ENCODE results near the gene ARHGAP23. TPM values are rescaled to one million over a fixed set of nuclear protein-coding genes. Genes with fewer than 3 reads are reported as not detected.

ARHGAP23 gene, protein sequence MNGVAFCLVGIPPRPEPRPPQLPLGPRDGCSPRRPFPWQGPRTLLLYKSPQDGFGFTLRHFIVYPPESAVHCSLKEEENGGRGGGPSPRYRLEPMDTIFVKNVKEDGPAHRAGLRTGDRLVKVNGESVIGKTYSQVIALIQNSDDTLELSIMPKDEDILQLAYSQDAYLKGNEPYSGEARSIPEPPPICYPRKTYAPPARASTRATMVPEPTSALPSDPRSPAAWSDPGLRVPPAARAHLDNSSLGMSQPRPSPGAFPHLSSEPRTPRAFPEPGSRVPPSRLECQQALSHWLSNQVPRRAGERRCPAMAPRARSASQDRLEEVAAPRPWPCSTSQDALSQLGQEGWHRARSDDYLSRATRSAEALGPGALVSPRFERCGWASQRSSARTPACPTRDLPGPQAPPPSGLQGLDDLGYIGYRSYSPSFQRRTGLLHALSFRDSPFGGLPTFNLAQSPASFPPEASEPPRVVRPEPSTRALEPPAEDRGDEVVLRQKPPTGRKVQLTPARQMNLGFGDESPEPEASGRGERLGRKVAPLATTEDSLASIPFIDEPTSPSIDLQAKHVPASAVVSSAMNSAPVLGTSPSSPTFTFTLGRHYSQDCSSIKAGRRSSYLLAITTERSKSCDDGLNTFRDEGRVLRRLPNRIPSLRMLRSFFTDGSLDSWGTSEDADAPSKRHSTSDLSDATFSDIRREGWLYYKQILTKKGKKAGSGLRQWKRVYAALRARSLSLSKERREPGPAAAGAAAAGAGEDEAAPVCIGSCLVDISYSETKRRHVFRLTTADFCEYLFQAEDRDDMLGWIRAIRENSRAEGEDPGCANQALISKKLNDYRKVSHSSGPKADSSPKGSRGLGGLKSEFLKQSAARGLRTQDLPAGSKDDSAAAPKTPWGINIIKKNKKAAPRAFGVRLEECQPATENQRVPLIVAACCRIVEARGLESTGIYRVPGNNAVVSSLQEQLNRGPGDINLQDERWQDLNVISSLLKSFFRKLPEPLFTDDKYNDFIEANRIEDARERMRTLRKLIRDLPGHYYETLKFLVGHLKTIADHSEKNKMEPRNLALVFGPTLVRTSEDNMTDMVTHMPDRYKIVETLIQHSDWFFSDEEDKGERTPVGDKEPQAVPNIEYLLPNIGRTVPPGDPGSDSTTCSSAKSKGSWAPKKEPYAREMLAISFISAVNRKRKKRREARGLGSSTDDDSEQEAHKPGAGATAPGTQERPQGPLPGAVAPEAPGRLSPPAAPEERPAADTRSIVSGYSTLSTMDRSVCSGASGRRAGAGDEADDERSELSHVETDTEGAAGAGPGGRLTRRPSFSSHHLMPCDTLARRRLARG (N-terminal part only)
- total RNA-seq, result 127 and 150 TPM in 2 replicates

DNA sequence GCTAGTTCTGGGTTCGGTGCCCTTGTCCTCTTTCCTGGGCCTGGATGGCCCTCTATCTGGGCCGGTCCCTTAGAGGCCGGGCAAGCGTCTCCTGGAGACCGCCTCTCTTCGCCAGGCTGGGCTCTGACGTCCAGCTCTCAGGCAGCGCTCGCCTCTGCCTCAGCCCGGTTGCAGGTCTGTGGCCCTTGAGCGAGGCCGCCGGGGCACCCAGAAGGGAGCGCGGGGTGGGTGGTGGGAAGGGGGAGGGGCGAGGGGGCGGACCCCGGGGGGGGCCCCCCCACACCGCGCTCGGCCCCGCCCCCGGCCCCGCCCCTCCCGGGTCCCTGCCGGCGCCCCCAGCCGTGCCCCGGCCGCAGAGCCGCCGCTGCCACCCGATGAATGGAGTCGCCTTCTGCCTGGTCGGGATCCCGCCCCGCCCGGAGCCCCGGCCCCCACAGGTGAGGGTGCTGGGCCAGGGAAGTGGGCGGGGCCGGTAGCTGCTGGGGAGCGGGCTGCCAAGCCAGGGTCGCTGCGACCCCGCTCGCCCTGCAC lies at the start of gene ARHGAP23:
Gene ARHGAP23 (plus strand): TSS at position 353 of the 531 bp plus-strand sequence. CDS start 22 bp downstream, at position 375.

Other genes with a start within 250 kb of the ARHGAP23 start
- not detected in 2 replicates for gene TBC1D3, start 235.9 kb upstream of the ARHGAP23 start, total RNA-seq
- gene MRPL45, start 131.3 kb upstream of the ARHGAP23 start, total RNA-seq, result 34.5 and 37.8 TPM in 2 replicates
- not detected in 2 replicates for gene GPR179, start 84.5 kb upstream of the ARHGAP23 start, total RNA-seq
- 2.9 and 4.4 TPM in 2 replicates for gene SOCS7, start 76.6 kb upstream of the ARHGAP23 start, total RNA-seq
- gene SRCIN1, start 177.5 kb downstream of the ARHGAP23 start, total RNA-seq, result 0.80 TPM in 1 of 2 replicates, not detected in the other
- 1.4 and 2.1 TPM in 2 replicates for gene EPOP, start 246.5 kb downstream of the ARHGAP23 start, total RNA-seq

Measured in mammary microvascular endothelial cell (primary cell).